Vagina (tissue), 2 donors: Measurements from ENCODE around the gene HBB. TPM values are rescaled to one million over a fixed set of nuclear protein-coding genes. Genes with fewer than 3 reads are reported as not detected.

ENCODE experiments used
- DNase-seq, 2 donors: peaks; one replicate each; pipeline ENCODE4 v3.0.0-alpha.2; 2017; ENCODE audit errors: extremely low spot score in 2 of 2
- H3K27ac ChIP-seq: fragments of 200-600 bp; sonication (generic); one replicate; pipeline ENCODE4 v1.5.1; 2019
- H3K27me3 ChIP-seq: fragments of 200-600 bp; sonication (generic); one replicate; pipeline ENCODE4 v1.5.1; 2019
- H3K36me3 ChIP-seq, 2 donors: fragments of 200-600 bp; sonication (generic); one replicate each; pipeline ENCODE4 v1.5.1; 2017 to 2019
- H3K4me1 ChIP-seq: fragments of 200-600 bp; sonication (generic); one replicate; pipeline ENCODE4 v1.5.1; 2019
- H3K4me3 ChIP-seq, 2 donors: fragments of 200-600 bp; sonication (generic); 1 replicate in 1 of 2; 2 replicates in 1 of 2; pipeline ENCODE4 v1.5.1; 2016 to 2019
- H3K9me3 ChIP-seq: fragments of 200-600 bp; sonication (generic); one replicate; pipeline ENCODE4 v1.5.1; 2019
- CTCF ChIP-seq, 3 experiments: fragments of 450-650 bp in 2 of 3; fragments of 200-600 bp in 1 of 3; sonication (generic) in 1 of 3; IDR thresholded peaks; one replicate each; pipeline ENCODE4 v1.5.1; 2017 to 2019; ENCODE audit warnings: antibody characterized with exemption in 3 of 3, mild to moderate bottlenecking in 2 of 3, moderate library complexity in 2 of 3
- POLR2A ChIP-seq, 2 donors: fragments of 450-650 bp; IDR thresholded peaks; one replicate each; pipeline ENCODE4 v1.6.1; 2017; ENCODE audit warnings: antibody characterized with exemption in 2 of 2, mild to moderate bottlenecking in 2 of 2, moderate library complexity in 2 of 2
- POLR2AphosphoS5 ChIP-seq, 2 donors: sonication (generic); formaldehyde crosslinking; IDR thresholded peaks; one replicate each; pipeline ENCODE4 v1.9.0; 2017; ENCODE audit warnings: antibody characterized with exemption in 2 of 2, mild to moderate bottlenecking in 2 of 2, low read depth in 1 of 2; ENCODE audit not compliant: insufficient read depth in 1 of 2
- intact Hi-C: fragments of 100-400 bp; cut with DNase I; formaldehyde crosslinking; loops from one replicate; pipeline ENCODE4 v1.15.1; 2023
- total RNA-seq: library from RNA; depleted of rRNA; stranded (reverse); fragments of >200 nt; gene quantifications from one replicate; pipeline ENCODE4 v1.2.3, GENCODE V29; 2016

Gene HBB
- total RNA-seq, 1 donor from 2014 or later, result 591 TPM

- no peaks in the 10 kb centered on the region for H3K36me3 ChIP-seq
- DNase-seq, result no peak
- no peaks in the 10 kb centered on the region for H3K9me3 ChIP-seq
- no peaks in the 10 kb centered on the region for H3K4me1 ChIP-seq
- no peak overlapping the region for H3K27ac ChIP-seq
- H3K4me3 ChIP-seq, result no peak overlapping the region
- no peak for TF ChIP-seq POLR2AphosphoS5 (IDR thresholded peaks at IDR 0.05; ENCODE audit: insufficient read depth in 1 of 2, low read depth in 1 of 2)
- TF ChIP-seq POLR2A (IDR thresholded peaks at IDR 0.05), result no peak
- no peak for TF ChIP-seq CTCF (IDR thresholded peaks at IDR 0.05)
- intact Hi-C loops, result no loop called here
- no peaks in the 10 kb centered on the region for H3K27me3 ChIP-seq
Observed at GRCh38 chr11:5203366-5203765, 23.5 kb downstream of the HBB start.

GRCh38 chr11:5200582-5200981, 26.3 kb downstream of the HBB start, which contains the start of gene OR51V1:
TSS of gene OR51V1 (minus strand) at chr11:5200682. CDS start at chr11:5200682, 0 bp downstream.
- H3K9me3 ChIP-seq, result no peaks in the 10 kb centered on the region
- H3K36me3 ChIP-seq, result no peaks in the 10 kb centered on the region
- TF ChIP-seq POLR2AphosphoS5 (IDR thresholded peaks at IDR 0.05; ENCODE audit: insufficient read depth in 1 of 2, low read depth in 1 of 2) (no peak), CTCF (IDR thresholded peaks at IDR 0.05) (no peak), POLR2A (IDR thresholded peaks at IDR 0.05) (no peak)
- no peaks in the 10 kb centered on the region for H3K27me3 ChIP-seq
- H3K27ac ChIP-seq, result no peak within 1 kb of the TSS
- DNase-seq, result no peak
- intact Hi-C loops, result no loop called here
- H3K4me1 ChIP-seq, result no peaks in the 10 kb centered on the region
- H3K4me3 ChIP-seq, result no peak within 1 kb of the TSS

- intact Hi-C loops, result no loop called here
- no peaks in the 10 kb centered on the region for H3K4me1 ChIP-seq
- H3K36me3 ChIP-seq, result no peaks in the 10 kb centered on the region
- DNase-seq, result no peak
- H3K4me3 ChIP-seq, result no peak overlapping the region
- H3K27me3 ChIP-seq, result no peaks in the 10 kb centered on the region
- no peaks in the 10 kb centered on the region for H3K9me3 ChIP-seq
- no peak for TF ChIP-seq POLR2A (IDR thresholded peaks at IDR 0.05)
- TF ChIP-seq CTCF (IDR thresholded peaks at IDR 0.05), result no peak
- TF ChIP-seq POLR2AphosphoS5 (IDR thresholded peaks at IDR 0.05; ENCODE audit: insufficient read depth in 1 of 2, low read depth in 1 of 2), result no peak
- no peak overlapping the region for H3K27ac ChIP-seq
Observed at GRCh38 chr11:5198285-5198684, 28.6 kb downstream of the HBB start.

GRCh38 chr11:5197536-5197935, 29.3 kb downstream of the HBB start:
- Histone ChIP-seq H3K27me3 (no peaks in the 10 kb centered on the region), H3K9me3 (no peaks in the 10 kb centered on the region), H3K4me1 (no peaks in the 10 kb centered on the region), H3K27ac (no peak overlapping the region), H3K4me3 (no peak overlapping the region), H3K36me3 (no peaks in the 10 kb centered on the region)
- DNase-seq, result no peak
- TF ChIP-seq POLR2AphosphoS5 (IDR thresholded peaks at IDR 0.05; ENCODE audit: insufficient read depth in 1 of 2, low read depth in 1 of 2) (no peak), CTCF (IDR thresholded peaks at IDR 0.05) (no peak), POLR2A (IDR thresholded peaks at IDR 0.05) (no peak)
- intact Hi-C loops, result no loop called here

- no peak overlapping the region for H3K4me3 ChIP-seq
- TF ChIP-seq POLR2A (IDR thresholded peaks at IDR 0.05) (no peak), POLR2AphosphoS5 (IDR thresholded peaks at IDR 0.05; ENCODE audit: insufficient read depth in 1 of 2, low read depth in 1 of 2) (no peak)
- no peak overlapping the region for H3K27ac ChIP-seq
- no peaks in the 10 kb centered on the region for H3K9me3 ChIP-seq
- intact Hi-C loops, result no loop called here
- no peak for DNase-seq
- no peaks in the 10 kb centered on the region for H3K4me1 ChIP-seq
- H3K36me3 ChIP-seq, result no peaks in the 10 kb centered on the region
- H3K27me3 ChIP-seq, result no peaks in the 10 kb centered on the region
Observed at GRCh38 chr11:5196731-5197130, 30.1 kb downstream of the HBB start.
